ENCODE measurements around the gene SMARCAL1. TPM values are rescaled to one million over a fixed set of nuclear protein-coding genes. Genes with fewer than 3 reads are reported as not detected.
"Not testable (repeated sequence)": the region's sequence is repeated elsewhere in the genome, so short reads cannot be mapped to it uniquely, and the experiment has no call there.

SMARCAL1 gene
- 10.5 TPM for total RNA-seq
- long read RNA-seq, partial matches to known transcripts: 1 of 5 reads
- long read RNA-seq, other reads (novel, unspliced or antisense): 1 of 5 reads

DNA sequence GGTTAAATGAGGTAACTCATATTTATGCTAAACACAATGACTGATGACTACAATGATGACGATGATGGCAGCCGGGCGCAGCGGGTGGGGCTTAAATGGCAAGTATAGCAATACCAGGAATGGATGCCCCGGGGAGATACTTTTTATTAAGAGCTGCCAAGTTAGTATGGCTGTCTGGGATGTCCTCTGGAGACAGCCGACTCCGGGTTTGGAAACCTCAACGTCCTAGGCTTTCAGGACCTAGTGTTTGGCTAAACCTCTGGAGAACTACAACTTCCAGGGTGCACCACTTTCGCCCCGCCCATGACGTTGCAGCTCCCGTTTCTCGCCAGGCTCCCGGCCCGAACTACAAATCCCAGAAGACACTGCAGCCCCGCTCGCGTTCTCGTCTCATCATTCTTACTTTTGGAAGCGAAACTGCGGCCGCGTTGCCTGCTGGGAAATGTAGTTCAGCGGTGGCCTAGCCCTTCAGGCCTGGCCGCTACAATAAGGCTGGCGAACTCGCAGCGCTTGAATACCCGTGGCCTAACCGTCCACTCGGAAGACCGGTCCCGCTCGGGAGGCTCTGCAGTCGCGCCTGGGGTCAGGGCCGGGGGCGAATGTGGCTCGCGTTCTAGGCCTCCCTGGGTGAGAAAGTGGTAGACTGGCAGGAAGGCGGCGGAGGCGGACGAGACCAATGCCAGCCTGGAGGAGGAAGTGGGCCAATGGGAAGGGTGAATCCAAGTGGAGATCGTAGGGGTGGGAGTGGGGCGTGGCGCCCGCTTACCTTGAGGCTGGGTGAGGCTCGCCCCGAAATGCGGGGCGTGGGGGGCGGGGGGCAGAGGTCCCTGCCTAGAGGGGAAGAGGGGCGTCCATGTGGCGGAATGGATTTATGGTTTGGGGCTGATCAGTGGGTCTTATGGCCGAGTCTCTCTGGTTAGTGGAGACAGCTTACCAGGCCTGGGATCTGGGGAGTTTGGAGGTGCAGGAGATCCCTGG lies at the start of gene SMARCAL1:
Gene SMARCAL1, plus strand, starts transcription at position 463 of the 978 bp plus-strand sequence. CDS start 2,221 bp downstream, outside the sequence.
- peak; percentile 95 for ATAC-seq
- intact Hi-C loops (cut with DNase I): no loop called here
- peak; percentile 99 for DNase-seq (ENCODE audit: missing footprints)

DNA sequence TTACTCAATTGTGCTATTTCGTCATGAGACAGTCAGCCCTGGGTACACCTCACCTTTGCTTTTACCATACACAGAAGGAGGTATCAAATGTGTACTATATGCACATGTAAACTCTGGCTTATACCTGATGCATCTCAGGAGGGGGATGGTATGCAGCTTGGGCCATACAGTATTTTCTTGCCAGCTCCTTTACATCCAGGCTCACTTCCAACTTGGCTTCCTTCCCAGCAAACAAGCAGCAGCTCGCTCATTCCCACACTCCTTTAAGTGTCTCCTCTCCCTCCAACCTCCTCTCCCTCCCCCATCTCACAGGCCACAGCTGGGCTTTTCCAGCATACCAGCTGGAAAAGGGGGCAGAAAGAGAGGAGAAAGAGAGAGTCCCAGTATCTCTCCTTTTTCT lies 49.6 kb upstream of the SMARCAL1 start:
- ATAC-seq: no peak

DNA sequence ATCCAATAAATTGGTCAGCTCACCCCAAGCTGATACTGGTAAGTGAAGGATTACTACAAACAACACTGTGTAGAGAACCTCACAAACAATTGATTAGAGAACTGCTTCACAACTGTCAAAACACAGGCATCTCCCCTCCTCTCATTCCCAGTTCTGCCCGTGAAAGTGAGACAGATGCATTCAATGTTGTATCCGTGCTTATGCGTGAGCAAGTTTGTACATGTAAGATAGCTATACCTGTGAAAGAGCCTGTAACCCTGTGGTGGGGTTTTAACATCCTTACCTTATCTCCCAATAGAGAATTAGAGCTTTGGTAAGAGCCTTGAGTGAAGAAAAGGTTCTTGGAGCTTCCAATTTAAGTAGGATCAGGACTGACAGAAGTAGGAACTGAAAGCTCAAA lies 49.1 kb upstream of the SMARCAL1 start:
- no peak for DNase-seq (ENCODE audit: missing footprints)
- intact Hi-C loops (cut with DNase I): no loop called here
- ATAC-seq: no peak

More for the DNA sequence above, 49.6 kb upstream of the SMARCAL1 start:
- no peak for DNase-seq (ENCODE audit: missing footprints)
- intact Hi-C loops (cut with DNase I): no loop called here

DNA sequence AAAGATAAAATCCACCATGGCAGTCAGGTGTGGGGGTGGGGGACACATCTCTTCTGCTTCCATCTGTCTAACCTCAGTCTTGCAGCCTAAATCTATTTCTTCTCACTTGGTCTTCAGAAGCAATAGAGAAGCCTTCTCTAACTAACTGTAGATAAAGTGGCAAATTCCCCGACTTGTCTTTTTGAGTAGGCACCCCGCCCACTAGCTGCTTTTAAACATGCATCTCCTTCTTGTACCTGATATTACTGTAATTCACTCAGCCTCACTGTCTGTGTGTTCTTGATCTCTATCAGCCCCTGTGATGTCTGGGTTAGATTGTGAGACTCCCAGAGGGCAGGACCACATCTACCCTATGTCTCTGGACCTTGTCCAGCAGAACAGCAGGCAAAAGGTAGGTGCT lies 46.8 kb upstream of the SMARCAL1 start:
- intact Hi-C loops (cut with DNase I): no loop called here
- DNase-seq (ENCODE audit: missing footprints): no peak
- ATAC-seq: no peak

DNA sequence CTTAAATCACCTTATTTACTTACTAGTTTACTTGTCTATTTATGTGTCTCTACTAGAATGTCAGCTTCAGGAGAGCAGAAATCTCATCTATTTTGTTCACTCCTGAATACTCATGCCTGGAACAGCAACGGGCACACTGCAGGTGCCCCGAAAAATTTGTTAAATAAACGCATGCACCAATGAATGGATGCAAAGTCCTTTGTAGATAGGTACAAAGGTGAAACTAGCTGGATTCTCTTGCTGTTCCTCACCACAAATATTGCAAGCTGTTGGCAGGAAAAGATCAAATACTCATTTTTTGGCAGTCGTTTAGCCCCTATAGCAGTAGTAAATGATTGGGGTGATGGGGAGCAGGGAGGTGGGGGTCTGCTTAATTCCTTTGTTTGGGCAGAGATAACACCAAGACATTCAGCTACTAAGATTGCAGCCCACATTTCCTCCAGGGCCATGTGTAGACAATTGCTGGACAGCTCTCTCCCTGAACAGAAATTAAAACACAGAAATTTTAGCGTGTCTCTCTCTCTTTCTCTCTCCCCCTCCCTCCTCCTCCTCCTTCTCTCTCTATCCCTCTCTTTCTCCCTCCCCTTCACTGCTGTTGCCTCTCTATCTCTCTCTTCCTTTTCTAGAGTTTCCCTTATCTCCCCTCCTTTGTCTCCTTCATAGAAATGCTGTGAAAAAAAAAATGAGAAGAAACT lies 45.4 kb upstream of the SMARCAL1 start:
- intact Hi-C loops (cut with DNase I): no loop called here
- ATAC-seq (no peak), DNase-seq (ENCODE audit: missing footprints) (no peak)

DNA sequence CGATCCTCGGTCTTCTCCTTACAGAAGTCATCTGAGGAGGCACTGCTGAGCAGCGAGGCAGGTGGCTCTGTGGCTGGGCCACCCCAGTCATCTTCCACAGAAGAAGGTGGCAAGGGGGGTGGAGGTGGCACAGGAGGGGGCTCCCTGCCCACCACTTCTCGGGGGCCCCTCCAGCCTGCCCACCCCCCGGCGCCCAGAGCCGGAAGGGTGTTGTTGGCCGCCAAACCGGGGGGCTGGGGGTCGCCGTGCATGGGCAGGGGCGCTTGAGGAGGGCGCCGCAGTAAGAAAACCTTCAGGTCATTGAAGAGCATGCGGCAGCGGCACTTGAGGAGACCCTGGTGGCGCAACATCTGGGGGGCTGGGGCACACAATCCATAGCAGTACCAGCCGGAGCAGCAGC lies 42.5 kb upstream of the SMARCAL1 start:
- DNase-seq (ENCODE audit: missing footprints) (no peak), ATAC-seq (no peak)
- intact Hi-C loops (cut with DNase I): no loop called here

DNA sequence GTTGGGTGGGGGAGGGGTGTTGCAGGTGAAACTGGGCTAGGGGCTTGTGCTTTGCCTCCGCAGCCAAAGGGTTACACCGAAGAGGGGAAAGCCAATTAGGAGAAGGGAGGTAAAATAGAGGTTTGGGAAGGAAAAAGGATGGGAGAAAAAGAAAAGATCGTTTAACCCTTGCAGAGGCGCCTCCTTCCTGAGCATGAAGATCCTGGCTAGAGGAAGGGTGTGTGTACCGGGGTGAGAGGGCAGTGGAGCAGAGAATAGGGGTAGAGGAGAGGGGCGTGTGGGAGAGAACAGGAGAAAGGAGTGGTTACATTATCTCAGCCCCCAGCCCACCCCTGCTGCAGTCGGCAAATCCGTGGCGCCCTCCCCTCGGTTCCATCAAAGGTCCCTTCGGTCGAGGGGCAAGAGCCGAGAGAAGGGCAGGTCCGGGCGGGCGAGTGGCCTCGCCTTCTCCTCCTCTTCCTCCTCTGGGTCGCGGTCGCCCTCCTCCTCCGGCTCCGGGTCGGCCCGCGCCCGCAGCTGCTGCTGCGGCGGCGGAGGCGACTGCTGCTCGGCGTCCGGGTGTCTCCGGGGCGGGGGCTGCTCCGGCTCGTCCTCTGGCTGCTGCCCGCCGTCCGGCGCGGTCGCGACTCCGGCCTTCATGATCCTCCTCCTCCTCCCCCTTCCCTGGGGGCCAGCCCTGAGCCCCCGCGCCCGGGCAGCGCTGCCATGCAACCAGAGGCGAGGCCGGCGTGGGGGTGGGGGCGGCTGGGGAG lies 41.1 kb upstream of the SMARCAL1 start:
- DNase-seq (ENCODE audit: missing footprints) (no peak), ATAC-seq (no peak)
- intact Hi-C loops (cut with DNase I): no loop called here

DNA sequence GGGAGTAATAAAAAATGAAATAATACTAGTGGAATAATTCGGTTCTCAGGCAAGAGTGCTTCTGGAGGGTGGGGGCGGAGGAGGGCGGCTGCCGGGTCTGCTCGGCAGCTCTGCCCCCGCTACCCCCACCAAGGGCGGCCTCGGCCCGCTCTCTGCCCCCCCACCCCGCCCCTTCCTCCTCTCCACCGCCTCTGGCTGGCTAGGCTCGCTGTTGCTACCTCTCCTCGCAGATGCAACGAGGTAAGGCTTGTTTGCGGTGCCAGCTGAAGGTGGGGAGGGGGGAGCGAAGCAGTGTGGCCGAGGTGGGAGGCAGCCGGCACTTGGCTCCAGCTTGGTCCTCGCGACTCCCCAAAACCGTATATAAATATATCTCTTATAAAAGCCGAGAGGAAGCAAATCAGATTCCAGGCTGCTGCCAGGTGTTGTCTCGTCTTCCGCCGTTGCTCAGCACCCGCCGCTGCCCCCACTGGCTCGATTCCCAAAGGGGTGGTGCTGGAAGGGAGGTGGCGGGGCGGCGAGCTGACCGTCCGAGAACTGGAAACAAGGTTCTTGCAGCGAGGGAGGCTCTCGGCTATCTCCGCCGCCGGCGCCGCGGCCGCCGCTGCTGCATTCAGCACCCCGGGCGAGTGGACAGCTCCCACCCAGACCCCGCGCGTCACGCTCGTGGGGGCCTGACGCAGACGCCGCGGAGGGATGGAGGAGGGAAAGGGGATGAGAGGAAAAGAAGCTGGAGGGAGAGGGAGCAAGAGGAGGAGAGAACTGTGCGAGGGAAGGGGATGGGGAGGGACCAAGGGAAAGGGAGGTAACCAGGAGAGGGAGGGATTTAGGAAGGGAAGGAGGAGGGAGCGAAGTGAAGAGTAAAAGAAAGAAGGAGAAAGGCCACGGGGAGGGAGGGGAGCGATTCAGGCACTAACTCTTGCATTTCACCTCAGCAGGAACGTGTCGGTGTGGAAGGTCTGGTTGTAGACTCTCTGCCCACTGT lies 40.3 kb upstream of the SMARCAL1 start, which contains the start of gene MARCHF4:
Gene MARCHF4, minus strand, starts transcription at position 763 of the 982 bp plus-strand sequence. CDS start 2,223 bp downstream, outside the sequence.
- intact Hi-C loops (cut with DNase I): no loop called here
- ATAC-seq: peak; percentile 84
- DNase-seq (ENCODE audit: missing footprints): peak; percentile 75

DNA sequence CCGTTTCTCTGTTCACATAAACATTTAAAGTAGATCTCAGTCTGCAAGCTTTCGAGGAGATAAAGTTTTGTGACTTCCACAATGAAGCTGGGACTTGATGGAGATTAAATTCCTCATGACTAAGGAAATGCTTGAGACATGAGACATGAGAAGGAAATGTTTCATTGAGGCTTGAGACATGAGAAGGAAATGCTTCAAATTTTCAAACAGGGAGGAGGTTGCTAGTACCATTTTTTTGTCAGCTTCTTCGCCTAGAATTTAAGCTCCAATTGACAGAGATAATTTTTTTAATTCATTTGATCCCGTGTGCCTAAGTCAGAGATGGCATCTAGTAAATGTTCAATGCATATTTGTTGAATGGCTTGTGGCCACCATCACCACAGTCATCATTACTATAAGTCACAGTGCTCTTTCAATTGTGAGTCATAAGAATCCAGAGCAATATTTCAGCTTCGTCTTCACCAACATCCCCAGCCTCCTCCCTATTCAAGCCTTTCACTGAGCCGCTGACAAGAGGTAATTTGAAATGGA lies 39.5 kb upstream of the SMARCAL1 start:
- no peak for ATAC-seq
- intact Hi-C loops (cut with DNase I): no loop called here
- DNase-seq (ENCODE audit: missing footprints): no peak

DNA sequence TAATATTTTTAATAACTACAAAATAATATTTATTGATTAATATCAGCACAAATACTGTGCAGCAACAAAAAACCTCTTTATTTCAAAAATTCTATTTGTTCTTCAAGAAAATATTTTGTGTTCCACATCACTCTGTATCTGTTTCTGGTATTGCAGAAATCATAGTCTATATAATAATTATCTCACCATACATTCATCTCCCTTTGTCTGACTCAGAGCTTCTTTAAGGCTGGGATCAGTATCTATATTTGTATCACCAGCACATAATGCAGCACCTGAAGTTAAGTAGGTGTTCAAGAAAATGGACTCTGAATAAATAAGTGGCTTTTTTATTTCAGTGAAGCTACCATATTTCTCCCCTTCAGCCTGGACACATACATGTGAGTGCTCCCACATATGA lies 38.4 kb upstream of the SMARCAL1 start:
- no peak for DNase-seq (ENCODE audit: missing footprints)
- intact Hi-C loops (cut with DNase I): no loop called here
- no peak for ATAC-seq

DNA sequence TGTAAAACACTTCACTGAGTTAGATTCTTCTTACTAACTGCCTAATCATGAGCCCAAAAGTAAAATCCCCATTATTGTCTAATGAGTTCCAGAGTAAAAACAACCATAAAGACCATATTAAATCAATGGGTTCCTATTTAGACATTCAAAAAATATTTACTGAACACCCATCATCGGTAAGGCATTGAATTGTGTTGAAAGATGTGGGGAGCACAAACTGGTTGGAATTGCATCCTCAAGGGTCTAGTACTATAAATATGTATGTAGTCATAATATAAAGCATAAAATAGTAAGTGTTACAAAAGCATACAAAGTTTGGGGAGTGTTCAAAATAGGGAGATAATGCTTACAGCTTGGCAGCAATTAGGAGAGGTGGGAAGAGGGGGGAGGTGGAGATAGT lies 37.0 kb upstream of the SMARCAL1 start:
- no peak for DNase-seq (ENCODE audit: missing footprints)
- no peak for ATAC-seq
- intact Hi-C loops (cut with DNase I): no loop called here

DNA sequence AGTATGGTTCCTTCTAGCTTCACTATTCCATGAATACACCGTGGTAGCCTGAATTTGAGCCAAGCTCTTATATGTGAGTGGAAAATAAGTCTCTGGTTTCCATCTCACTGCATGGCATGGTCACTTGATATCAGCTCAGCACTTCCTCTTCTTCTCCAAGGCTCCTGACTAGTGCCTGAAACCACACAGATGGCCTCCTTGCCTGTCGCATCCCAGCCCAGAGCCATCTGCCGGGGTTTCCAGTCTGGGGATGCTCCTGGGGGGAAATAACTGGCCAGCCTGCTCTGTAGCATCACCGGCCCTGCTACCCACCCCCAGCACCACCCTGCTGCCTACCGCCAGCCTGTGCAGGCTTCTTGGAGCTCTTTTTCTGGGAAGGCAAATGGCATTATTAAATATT lies 32.3 kb upstream of the SMARCAL1 start:
- ATAC-seq (no peak), DNase-seq (ENCODE audit: missing footprints) (no peak)
- intact Hi-C loops (cut with DNase I): no loop called here

DNA sequence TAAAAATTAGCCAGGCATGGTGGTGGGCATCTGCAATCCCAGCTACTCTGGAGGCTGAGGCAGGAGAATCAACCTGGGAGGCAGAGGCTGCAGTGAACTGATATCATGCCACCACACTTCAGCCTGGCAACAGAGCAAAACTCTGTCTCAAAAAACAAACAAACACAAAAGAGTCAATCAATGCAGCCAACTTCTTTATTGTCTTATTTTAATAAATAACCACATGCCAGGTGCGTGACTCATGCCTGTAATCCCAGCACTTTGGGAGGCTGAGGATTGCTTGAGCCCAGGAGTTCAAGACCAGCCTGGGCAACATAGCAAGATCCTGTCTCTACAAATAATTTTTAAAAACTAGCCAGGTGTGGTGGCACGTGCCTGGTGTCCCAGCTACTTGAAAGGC lies 27.9 kb upstream of the SMARCAL1 start:
- ATAC-seq; DNase-seq (ENCODE audit: missing footprints); intact Hi-C loops (cut with DNase I): not testable (repeated sequence)

DNA sequence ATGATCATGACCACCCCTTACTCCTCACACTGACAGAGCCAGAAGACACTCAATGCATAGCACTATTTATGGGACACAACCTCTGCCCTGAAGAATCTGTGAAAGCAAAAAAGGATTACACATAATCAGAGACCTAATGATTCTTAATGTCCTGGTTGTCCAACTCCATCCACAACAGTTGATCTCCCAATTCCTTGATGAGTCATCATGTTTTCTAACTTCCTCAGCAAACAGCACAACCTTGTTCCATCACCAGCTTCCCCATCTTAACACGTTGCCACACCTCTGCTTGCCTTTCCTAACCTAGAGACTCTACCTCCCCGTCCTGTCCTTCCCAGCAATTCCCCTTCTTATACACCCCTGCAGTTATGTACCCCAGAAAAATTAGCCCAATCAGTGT lies 26.8 kb upstream of the SMARCAL1 start:
- ATAC-seq (no peak), DNase-seq (ENCODE audit: missing footprints) (no peak)
- intact Hi-C loops (cut with DNase I): no loop called here

DNA sequence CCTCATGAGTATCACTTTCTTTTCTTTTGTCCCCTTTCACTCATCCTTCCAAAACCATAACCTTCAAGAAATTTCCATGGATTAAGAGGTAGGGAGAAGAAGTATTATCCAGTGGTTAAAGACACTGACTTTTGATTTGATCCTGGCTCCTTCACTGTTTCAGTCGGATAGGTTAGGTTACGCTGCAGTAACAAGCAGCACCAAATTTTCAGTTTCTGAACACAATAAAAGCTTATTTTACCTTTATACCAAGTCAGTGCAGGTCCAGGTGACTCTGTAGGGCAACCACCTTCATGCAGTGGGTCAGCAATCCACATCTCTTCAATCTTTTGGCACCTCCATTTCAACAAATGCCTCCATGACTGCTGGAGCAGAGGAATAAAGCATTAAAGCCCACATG lies 25.0 kb upstream of the SMARCAL1 start:
- DNase-seq (ENCODE audit: missing footprints) (no peak), ATAC-seq (no peak)
- intact Hi-C loops (cut with DNase I): no loop called here

DNA sequence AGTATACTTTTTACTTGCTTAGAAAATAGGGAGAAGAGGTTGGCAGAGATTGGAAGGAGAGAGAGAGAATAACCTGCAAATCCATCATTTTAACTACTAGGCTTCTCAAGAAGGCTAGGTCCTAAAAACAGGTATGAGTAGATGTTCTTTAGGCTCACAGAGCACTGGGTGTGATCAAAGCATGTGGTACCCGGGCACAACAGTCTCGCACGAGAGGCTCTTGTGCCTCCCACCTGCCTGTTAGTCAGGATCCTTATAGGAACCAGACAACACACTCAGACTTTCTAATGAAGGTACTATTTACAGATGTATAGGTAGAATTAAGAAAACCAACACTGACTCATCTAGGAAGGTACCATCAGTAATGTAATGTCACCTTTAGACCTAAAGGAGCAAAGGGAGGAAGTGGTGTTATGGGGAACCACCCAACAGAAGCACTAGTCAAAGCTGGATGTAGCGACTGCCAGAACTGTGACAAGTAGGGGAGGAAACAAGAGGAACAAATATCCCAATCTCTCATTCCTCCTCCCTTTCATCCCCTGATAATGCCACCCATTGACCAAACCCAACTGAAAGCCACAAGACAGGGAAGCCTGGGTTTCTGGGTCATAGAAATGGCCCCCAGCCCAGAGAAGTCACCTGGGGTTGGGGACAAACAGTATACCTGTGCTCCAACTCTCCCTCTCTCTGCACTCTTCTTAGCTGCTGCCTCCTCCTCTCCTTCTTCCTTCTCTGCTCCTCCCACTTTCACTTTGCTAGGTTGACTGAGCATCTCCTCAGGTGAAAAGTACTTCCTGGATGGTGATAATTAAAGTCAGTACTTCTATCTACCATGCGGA lies 24.0 kb upstream of the SMARCAL1 start:
- intact Hi-C loops (cut with DNase I): no loop called here
- no peak for ATAC-seq
- DNase-seq (ENCODE audit: missing footprints): no peak

DNA sequence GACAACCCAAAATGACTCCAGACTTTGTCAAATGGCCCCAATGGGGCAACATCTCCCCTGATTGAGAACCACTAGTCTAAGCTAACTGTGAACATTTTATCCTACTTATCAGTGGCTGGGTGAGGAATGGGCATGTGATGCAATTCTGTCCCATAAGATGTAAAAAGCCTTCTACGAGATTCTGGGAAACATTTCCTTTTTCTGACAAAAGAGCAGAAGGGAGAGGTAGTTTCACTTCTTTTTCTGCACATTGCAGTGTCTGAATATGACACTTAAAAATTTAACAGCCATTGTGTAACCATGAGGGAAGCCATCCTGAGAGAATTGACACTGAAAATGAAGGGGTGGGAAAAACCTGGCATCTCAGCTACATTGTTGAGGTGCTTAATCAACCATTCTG lies 22.7 kb upstream of the SMARCAL1 start:
- DNase-seq (ENCODE audit: missing footprints) (no peak), ATAC-seq (no peak)
- intact Hi-C loops (cut with DNase I): no loop called here
